ENCODE data around the gene CNMD.

DNA sequence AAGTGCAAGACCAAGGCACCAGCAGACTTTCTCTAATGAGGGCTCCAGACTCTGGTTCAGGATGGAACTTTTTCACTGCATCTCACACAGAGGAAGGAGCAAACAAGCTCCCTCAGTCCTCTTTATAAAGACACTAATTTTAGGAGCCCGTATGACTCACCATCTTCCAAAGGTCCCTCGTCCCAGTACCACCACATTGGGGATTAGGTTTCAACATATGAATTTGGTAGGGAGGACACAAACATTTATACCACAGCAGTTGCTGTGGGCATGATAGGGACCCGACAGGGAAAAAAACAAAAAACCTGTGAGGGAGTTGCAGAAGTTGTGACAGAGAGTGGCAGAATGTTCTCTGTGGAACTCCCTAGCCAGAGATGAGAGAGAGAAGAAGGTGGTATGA, 6.5 kb upstream of the CNMD start:
- TF ChIP-seq CTCF (IDR thresholded peaks at IDR 0.05) = no peak
- no peak for TF ChIP-seq POLR2AphosphoS5 (IDR thresholded peaks at IDR 0.05)
- TF ChIP-seq EP300 (IDR thresholded peaks at IDR 0.05) = no peak
- no peak for TF ChIP-seq POLR2A (IDR thresholded peaks at IDR 0.05; ENCODE audit: low read depth)
